SJSA1 (cell line): Measurements from ENCODE around the gene PRRC2C. TPM values are rescaled to one million over a fixed set of nuclear protein-coding genes. Genes with fewer than 3 reads are reported as not detected.
"Not testable (repeated sequence)": the region's sequence is repeated elsewhere in the genome, so short reads cannot be mapped to it uniquely, and the experiment has no call there.

Experiments used
- DNase-seq, 2 experiments: peaks; one replicate each; pipeline ENCODE4 v3.0.0-alpha.2; 2015 to 2020; ENCODE audit warnings: low spot score in 2 of 2, low read depth in 1 of 2
- H3K27ac ChIP-seq: fragments of 250-450 bp; sonication (Bioruptor Pico); 2 replicates; pipeline ENCODE4 v1.5.1; 2020; ENCODE audit warnings: mild to moderate bottlenecking, moderate library complexity
- H3K27me3 ChIP-seq: fragments of 250-450 bp; sonication (Bioruptor Pico); replicated peaks from 2 replicates; pipeline ENCODE4 v1.5.1; 2020; ENCODE audit warnings: mild to moderate bottlenecking, moderate library complexity
- H3K36me3 ChIP-seq: fragments of 250-450 bp; sonication (Bioruptor Pico); 2 replicates; pipeline ENCODE4 v1.5.1; 2020; ENCODE audit warnings: mild to moderate bottlenecking
- H3K4me1 ChIP-seq: fragments of 250-450 bp; sonication (Bioruptor Pico); replicated peaks from 2 replicates; pipeline ENCODE4 v1.6.1; 2021; ENCODE audit warnings: mild to moderate bottlenecking
- H3K4me3 ChIP-seq: fragments of 250-450 bp; sonication (Bioruptor Pico); 2 replicates; pipeline ENCODE4 v1.5.1; 2020; ENCODE audit warnings: mild to moderate bottlenecking
- H3K9me3 ChIP-seq: fragments of 250-450 bp; sonication (Bioruptor Pico); replicated peaks from 2 replicates; pipeline ENCODE4 v1.5.1; 2020; ENCODE audit warnings: mild to moderate bottlenecking
- total RNA-seq: library from RNA; depleted of rRNA; stranded (reverse); fragments of >200 nt; shearing (Covaris generic); gene quantifications from 2 replicates; pipeline ENCODE4 v1.2.3, GENCODE V29; 2014

Gene PRRC2C
- total RNA-seq, 1 experiment from 2014 or later: 67.3 TPM

DNA sequence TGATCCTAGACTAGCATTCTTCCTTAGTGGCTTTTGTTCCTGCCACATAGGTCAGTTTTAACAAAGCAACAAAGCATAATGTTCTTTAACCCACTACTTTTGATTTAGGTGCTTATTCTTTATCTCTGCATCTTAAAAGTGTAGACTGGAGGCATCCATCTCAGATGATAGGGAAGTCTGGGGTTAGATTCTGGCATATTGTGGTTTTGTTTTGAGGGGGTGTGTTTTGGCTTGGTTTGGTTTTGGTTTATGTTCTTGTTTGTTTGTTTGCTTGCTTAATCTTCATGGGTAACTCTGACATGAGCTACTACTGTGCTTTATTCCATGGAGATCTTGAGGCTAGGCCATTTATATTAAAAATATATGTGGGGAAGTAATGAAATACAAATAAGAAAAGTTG is 96.4 kb downstream of the PRRC2C start:
- H3K4me1 ChIP-seq: no peaks in the 10 kb centered on the region
- H3K4me3 ChIP-seq: no peak overlapping the region
- H3K9me3 ChIP-seq: no peaks in the 10 kb centered on the region
- no peak for DNase-seq
- peaks cover 86% of the 10 kb centered on the region for H3K36me3 ChIP-seq
- H3K27ac ChIP-seq: no peak overlapping the region
- no peaks in the 10 kb centered on the region for H3K27me3 ChIP-seq

DNA sequence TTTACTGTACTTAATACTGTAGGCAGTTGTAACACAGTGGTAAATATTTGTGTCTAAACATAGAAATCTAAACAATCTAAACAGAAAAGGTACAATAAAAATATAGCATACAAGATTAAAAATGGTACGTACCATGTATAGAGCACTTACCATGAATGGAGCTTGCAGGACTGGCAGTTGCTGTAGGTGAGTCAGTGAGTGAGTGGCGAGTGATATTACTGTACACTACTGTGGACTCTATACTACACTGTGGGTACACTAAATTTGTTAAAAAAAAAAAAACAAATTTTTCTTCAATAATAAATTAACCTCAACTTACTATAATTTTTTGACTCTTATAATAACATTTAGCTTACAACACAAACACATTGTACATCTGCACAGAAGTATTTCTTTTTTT is 97.3 kb downstream of the PRRC2C start:
- Histone ChIP-seq H3K36me3 (peaks cover 87% of the 10 kb centered on the region), H3K4me1 (no peaks in the 10 kb centered on the region), H3K9me3 (no peaks in the 10 kb centered on the region), H3K4me3 (no peak overlapping the region), H3K27me3 (no peaks in the 10 kb centered on the region), H3K27ac (no peak overlapping the region)
- DNase-seq: no peak

DNA sequence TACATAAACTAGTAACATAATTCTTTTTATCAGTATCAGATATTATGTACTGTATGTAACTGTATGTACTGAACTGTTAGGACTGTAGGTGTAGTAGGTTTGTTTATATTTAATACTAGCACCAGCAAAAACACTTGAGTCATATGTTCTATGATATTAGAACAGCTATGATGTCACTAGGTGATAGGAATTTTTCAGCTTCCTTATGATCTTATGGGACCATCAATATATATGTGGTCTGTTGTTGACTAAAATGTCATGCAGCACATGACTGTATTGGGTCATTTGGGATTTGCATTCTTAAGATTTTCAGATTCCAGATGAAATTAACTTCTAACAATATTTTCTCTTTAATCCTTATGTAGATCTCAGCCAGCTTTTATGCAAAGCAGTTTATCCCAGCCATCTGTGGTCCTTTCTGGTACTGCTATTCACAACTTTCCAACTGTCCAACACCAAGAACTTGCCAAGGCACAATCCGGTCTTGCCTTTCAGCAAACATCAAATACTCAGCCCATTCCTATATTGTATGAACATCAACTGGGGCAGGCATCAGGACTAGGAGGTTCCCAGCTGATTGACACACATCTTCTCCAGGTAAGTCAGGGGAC is 98.4 kb downstream of the PRRC2C start:
- Histone ChIP-seq H3K27ac (no peak overlapping the region), H3K27me3 (no peaks in the 10 kb centered on the region), H3K9me3 (no peaks in the 10 kb centered on the region), H3K36me3 (peaks cover 86% of the 10 kb centered on the region), H3K4me1 (no peaks in the 10 kb centered on the region), H3K4me3 (no peak overlapping the region)
- DNase-seq: no peak

DNA sequence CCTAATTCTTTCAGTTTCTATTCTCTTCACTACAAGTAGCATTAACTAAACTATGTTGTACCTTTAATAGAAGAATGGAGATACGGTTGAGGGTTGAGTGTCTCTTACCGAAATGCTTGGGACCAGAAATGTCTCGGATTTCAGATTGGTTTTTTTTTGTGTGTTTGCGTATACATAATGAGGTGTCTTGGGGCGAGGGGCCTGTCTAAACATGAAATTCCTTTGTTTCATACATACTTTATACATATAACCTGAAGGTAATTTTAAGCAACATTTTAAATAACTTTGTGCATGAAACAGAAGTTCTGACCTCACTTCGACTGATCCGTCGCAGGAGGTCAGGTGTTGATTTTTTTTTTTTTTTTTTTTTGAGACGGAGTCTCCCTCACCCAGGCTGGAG is 100.4 kb downstream of the PRRC2C start:
- DNase-seq: no peak
- Histone ChIP-seq H3K27ac (no peak overlapping the region), H3K4me1 (peaks cover 16% of the 10 kb centered on the region), H3K36me3 (peaks cover 82% of the 10 kb centered on the region), H3K4me3 (no peak overlapping the region), H3K9me3 (no peaks in the 10 kb centered on the region), H3K27me3 (no peaks in the 10 kb centered on the region)

DNA sequence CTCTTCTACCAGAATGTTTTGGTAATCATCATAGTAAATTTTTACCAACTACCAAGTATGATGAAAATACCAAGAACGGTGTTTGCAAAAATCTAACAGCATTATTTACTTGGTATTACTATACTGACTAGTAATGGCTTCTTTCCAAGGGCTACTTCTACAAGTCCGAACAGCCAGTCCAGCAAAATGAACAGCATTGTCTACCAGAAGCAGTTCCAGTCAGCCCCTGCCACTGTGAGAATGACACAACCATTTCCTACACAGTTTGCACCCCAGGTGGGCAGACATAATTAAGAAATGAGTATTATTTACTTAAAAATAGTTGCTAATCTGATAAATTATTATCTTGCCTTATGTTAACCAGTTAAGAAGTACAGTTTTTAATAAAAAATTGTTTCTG is 102.9 kb downstream of the PRRC2C start:
- no peak for DNase-seq
- Histone ChIP-seq H3K27me3 (no peaks in the 10 kb centered on the region), H3K27ac (no peak overlapping the region), H3K4me1 (peaks cover 19% of the 10 kb centered on the region), H3K9me3 (no peaks in the 10 kb centered on the region), H3K4me3 (no peak overlapping the region), H3K36me3 (peaks cover 81% of the 10 kb centered on the region)

DNA sequence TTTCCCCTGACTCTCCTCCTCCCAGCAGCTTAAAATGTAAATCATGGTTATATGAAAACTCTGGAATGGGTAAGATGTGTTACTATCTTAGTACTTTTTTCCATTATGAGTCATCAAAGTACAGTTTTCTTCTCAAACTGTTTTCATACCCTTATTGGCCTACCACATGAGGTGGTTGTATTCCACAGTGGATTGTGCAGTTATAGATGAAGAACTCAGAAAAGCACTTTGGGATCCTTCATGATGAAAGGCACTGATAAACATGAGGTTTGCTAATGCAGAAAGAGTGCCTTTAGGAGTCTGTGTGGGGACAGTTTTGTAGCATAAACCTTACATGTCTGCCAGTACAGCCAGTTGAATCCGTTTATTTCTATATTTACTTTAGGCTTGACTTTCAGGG is 104.7 kb downstream of the PRRC2C start:
- no peaks in the 10 kb centered on the region for H3K9me3 ChIP-seq
- no peak overlapping the region for H3K4me3 ChIP-seq
- H3K27ac ChIP-seq: peak overlapping the region; percentile 62
- DNase-seq: peak in 1 of 2 experiments; percentile 55
- H3K4me1 ChIP-seq: peaks cover 21% of the 10 kb centered on the region
- H3K27me3 ChIP-seq: no peaks in the 10 kb centered on the region
- H3K36me3 ChIP-seq: peaks cover 78% of the 10 kb centered on the region

DNA sequence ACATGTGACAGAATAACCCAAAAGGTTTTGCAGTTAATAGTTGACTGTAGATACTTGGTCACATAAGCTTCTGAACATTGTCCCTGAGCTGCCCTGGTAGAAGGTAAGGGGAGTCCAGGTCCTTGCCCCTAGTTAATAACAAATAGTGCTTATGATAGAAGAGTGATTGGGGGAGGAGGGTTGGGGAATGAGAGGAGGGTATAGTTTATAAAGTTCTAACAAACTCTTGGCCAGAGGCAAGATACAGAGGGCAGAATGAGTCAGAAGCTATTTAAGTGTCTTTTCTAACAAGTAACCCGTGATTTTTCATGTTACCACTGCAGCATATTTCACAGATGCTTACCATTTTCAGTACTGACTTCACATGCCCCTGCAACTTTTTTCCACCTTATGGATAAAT is 110.0 kb downstream of the PRRC2C start:
- H3K9me3 ChIP-seq: no peaks in the 10 kb centered on the region
- peaks cover 44% of the 10 kb centered on the region for H3K36me3 ChIP-seq
- peak in 1 of 2 experiments; percentile 28 for DNase-seq
- H3K4me1 ChIP-seq: peaks cover 13% of the 10 kb centered on the region
- no peak overlapping the region for H3K27ac ChIP-seq
- no peaks in the 10 kb centered on the region for H3K27me3 ChIP-seq
- no peak overlapping the region for H3K4me3 ChIP-seq

DNA sequence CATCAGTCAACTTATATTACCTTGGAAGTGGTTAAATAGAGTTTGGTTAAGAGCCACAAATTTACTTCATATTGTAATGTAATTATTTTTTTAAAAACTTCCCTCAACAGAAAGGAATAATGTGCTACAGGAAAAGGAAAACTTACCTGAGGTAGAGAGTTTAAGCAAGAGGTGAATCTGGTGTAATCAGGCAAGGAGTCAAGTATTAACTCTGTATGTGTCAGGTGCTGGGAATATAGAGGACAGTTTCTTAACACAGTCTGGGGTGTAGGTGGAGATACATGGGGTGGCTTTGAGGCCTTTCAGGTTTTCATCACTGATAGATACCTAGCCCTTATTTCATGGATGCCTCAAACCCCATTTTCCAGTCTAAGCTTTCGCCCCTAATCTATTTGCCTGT is 110.8 kb downstream of the PRRC2C start:
- Histone ChIP-seq H3K4me3 (no peak overlapping the region), H3K9me3 (no peaks in the 10 kb centered on the region), H3K27me3 (no peaks in the 10 kb centered on the region), H3K27ac (no peak overlapping the region), H3K36me3 (peaks cover 36% of the 10 kb centered on the region), H3K4me1 (peaks cover 7% of the 10 kb centered on the region)
- DNase-seq: no peak

DNA sequence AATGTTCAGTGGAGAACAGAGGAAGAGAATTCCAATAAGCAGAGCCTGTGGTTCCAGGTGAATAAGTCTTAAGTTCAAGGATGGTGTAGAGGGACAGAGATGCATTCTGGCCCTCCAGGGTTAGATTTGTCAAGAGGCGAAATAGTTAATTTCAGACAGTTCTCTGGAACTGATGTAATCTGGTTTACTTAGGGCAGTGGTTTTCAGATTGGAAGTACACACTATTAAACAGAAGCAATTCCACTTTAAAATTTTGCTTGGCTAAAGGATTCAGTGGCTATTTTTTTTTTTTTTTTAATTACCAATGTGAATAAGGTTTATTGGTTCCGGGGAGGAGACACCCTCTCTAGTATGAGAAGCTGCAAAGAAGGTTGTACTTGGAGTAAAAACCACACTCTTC is 111.4 kb downstream of the PRRC2C start:
- H3K4me3 ChIP-seq: no peak overlapping the region
- peaks cover 7% of the 10 kb centered on the region for H3K4me1 ChIP-seq
- H3K27ac ChIP-seq: no peak overlapping the region
- H3K9me3 ChIP-seq: no peaks in the 10 kb centered on the region
- H3K36me3 ChIP-seq: peaks cover 30% of the 10 kb centered on the region
- no peaks in the 10 kb centered on the region for H3K27me3 ChIP-seq
- no peak for DNase-seq

DNA sequence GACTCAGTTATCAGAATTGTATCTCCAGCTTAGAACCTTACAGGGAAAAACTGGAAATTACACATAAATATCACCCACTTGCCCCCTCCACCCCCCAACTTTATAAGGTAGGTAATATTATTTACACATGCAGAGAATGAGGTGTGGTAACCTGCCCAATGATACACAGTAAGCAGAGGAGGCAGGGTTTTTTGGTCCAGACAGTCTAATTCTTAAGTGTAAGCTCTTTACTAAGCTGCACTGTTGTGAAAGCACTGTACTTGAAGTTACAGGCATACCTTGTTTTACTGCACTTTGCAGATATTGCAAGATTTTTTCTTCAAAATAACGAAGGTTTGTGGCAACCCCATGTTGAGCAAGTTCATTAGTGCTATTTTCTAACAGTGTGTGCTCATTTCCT is 111.9 kb downstream of the PRRC2C start:
- DNase-seq: no peak
- H3K4me1 ChIP-seq: peaks cover 7% of the 10 kb centered on the region
- no peaks in the 10 kb centered on the region for H3K27me3 ChIP-seq
- H3K4me3 ChIP-seq: no peak overlapping the region
- no peaks in the 10 kb centered on the region for H3K9me3 ChIP-seq
- peaks cover 25% of the 10 kb centered on the region for H3K36me3 ChIP-seq
- H3K27ac ChIP-seq: no peak overlapping the region

DNA sequence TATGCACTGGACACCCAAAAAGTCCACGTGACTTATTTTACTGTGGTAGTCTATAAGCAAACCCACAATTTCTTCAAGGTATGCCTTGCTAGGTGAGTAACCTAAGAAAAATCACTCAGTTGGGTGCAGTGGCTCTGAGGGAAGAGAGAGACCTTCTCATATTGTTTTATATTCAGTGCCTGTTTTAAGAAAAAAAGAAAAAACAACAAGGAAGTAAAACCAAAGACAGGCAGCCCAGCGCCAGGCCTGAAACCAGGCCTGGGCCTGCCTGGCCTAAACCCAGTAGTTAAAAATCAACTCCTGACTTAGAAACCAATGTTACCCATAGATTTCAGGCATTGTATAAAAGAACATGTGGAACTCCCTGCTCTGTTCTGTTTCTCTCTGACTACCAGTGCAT is 115.0 kb downstream of the PRRC2C start:
- H3K27ac ChIP-seq, H3K27me3 ChIP-seq, H3K9me3 ChIP-seq, DNase-seq, H3K36me3 ChIP-seq, H3K4me1 ChIP-seq, H3K4me3 ChIP-seq: not testable (repeated sequence)

DNA sequence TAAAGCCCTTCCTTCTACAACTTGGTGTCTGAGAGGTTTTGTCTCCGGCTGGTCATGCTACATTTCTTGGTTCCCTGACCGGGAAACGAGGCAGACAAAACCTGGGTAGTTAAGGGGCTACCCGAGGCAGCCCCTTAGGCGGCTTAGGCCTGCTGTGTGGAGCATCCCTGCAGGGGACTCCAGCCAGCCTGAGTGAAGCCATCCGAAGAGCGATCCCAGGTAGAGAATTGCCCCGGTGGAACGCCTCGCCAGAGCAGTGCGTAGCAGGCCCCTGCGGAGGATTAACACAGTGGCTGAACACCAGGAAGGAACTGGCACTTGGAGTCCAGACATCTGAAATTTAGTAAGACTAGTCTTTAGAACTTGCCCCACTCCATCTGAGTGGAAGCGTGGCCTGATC is 115.5 kb downstream of the PRRC2C start:
- no peak overlapping the region for H3K27ac ChIP-seq
- H3K9me3 ChIP-seq: no peaks in the 10 kb centered on the region
- no peaks in the 10 kb centered on the region for H3K27me3 ChIP-seq
- no peaks in the 10 kb centered on the region for H3K36me3 ChIP-seq
- H3K4me3 ChIP-seq: no peak overlapping the region
- no peak for DNase-seq
- no peaks in the 10 kb centered on the region for H3K4me1 ChIP-seq

DNA sequence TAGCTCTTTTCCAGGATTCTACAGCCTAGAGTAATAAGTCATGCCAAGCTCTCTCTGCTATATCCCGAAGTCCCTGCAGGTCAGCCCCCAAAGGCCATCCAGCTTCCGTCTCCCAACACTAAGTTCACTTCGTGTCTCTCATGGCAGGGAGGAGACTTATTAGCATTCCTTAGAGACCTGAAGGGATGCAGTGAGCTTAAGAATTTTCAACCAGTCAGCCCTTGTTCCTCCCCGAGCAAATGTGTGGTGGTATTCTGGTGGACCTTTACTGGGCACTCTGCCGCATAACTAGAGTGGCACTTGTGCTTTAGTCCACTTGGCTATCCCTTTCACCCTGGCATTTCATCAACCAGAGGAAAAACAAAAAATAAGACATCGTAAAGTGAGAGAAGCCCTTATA is 117.7 kb downstream of the PRRC2C start:
- H3K4me3 ChIP-seq, DNase-seq, H3K4me1 ChIP-seq, H3K9me3 ChIP-seq, H3K27ac ChIP-seq, H3K36me3 ChIP-seq, H3K27me3 ChIP-seq: not testable (repeated sequence)

DNA sequence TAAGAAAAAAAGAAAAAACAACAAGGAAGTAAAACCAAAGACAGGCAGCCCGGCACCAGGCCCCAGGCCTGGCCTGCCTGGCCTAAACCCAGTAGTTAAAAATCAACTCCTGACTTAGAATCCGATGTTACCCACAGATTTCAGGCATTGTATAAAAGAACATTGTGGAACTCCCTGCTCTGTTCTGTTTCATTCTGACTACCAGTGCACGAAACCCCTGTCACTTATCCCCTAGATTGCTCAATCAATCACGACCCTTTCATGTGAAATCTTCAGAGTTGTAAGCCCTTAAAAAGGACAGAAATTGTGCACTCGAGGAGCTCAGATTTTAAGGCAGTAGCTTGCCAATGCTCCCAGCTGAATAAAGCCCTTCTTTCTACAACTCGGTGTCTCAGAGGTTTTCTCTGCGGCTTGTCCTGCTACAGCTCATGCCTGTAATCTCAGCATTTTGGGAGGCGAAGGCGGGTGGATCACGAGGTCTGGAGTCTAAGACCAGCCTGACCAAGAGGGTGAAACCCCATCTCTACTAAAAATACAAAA is 121.1 kb downstream of the PRRC2C start:
- no peak for DNase-seq
- no peaks in the 10 kb centered on the region for H3K9me3 ChIP-seq
- no peaks in the 10 kb centered on the region for H3K27me3 ChIP-seq
- H3K4me1 ChIP-seq: no peaks in the 10 kb centered on the region
- H3K27ac ChIP-seq: no peak overlapping the region
- no peaks in the 10 kb centered on the region for H3K36me3 ChIP-seq
- H3K4me3 ChIP-seq: no peak overlapping the region

DNA sequence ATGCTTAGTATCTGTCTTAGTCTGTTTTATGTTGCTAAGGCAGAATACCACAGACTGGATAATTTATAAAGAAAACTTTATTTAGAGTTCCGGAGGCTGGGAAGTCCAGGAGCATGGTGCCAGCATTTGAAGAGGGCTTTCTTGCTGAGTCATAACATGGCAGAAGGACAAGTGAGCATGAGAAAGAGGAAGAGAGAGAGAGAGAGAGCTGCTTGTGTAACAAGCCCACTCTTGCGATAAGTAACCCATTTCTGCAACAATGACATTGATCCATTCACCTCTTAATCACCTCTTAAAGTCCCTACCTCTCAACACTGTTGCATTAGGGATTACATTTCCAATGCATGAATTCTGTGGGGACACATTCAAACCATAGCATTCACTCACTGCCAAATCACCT is 125.1 kb downstream of the PRRC2C start:
- Histone ChIP-seq H3K9me3 (no peaks in the 10 kb centered on the region), H3K27ac (no peak overlapping the region), H3K4me3 (no peak overlapping the region), H3K27me3 (no peaks in the 10 kb centered on the region), H3K4me1 (no peaks in the 10 kb centered on the region), H3K36me3 (no peaks in the 10 kb centered on the region)
- DNase-seq: no peak
